H1 (cell line): Measurements from ENCODE around the gene RS1. TPM values are rescaled to one million over a fixed set of nuclear protein-coding genes. Genes with fewer than 3 reads are reported as not detected.

ENCODE experiments used
- RFX5 ChIP-seq: IDR thresholded peaks from 2 replicates; pipeline ENCODE4 v1.6.1; 2011; ENCODE audit warnings: low read depth, low read length, improper control_type of control experiment, borderline replicate concordance
- TAF7 ChIP-seq: optimal IDR thresholded peaks from 2 replicates; pipeline ENCODE3; 2011; ENCODE audit warnings: low read depth, mild to moderate bottlenecking, inconsistent platforms, low read length, moderate library complexity, borderline replicate concordance
- polyA plus RNA-seq, 7 experiments: library from polyadenylated mRNA; depleted of rRNA in 3 of 7; stranded (reverse) in 5 of 7; unstranded in 2 of 7; fragments of >200 nt in 5 of 7; fragments of 200-250 nt in 2 of 7; gene quantifications; 1 replicate in 5 of 7; 2 replicates in 1 of 7; 4 replicates in 1 of 7; pipeline versions ENCODE4 v1.2.1 to v1.2.3, GENCODE V29; 2011 to 2013; ENCODE audit warnings: missing spikeins in 2 of 7, mixed read lengths in 2 of 7
- total RNA-seq: library from RNA; stranded (reverse); fragmentation: NEBNext Ultra II Directional; extraction: Animal tissue kit (Norgen Biotek cat#: 25700); gene quantifications from 2 replicates; pipeline ENCODE4 v1.2.1, GENCODE V29; 2021
- TF ChIP-seq, protein P1 (sequence below): IDR thresholded peaks from 2 replicates; pipeline ENCODE4 v1.6.1; 2012; ENCODE audit warnings: inconsistent platforms

Gene RS1
- total and polyA plus RNA-seq, 2 of the 8 experiments (the other 6 are each of a cell fraction or from before 2014, with no cell fraction given), result 0.03 TPM; not detected in 1

DNA sequence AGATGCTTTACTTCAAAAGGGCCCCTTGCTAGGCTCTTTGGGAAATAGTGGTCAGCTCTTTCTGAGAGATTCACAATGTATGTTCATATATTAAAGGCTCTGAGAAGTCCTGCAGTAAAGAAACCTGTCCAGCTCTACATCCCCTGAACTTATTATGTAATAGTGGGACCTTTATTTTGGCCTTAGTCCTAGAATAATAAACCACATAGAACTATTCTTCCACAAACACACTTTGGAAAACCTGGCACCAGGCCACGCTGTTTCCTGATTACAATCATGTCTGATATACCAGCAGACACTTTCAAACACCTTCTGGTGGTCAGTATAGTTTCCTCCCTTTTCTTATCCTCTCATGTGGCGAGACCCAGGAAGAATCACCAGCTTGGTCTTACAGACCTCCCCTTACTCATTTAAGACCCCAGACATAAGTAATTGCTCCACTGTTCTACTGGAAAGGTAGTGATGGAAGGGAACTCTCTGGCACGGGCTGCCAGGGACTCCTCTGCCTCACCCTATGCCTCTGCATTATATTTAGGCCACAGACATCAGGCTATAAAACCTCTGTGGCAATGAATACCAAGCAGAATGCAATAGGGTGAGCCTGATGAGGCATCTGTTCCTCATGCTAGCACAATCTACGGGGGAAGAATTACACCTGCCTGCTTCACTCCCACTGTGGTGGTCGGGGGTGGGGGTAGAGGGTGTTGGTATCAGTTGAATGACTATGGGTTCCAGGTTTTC lies 29.9 kb upstream of the RS1 start (continued):
- TF ChIP-seq RFX5, result no peak
- TF ChIP-seq, protein P1, sequence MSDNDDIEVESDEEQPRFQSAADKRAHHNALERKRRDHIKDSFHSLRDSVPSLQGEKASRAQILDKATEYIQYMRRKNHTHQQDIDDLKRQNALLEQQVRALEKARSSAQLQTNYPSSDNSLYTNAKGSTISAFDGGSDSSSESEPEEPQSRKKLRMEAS, result no peak
- no peak for TF ChIP-seq TAF7
